ENCODE data around the gene FBXL17.
A peak's percentile ranks its signal among the peaks of the same experiment; 100 is the strongest.

The FBXL17 gene

DNA sequence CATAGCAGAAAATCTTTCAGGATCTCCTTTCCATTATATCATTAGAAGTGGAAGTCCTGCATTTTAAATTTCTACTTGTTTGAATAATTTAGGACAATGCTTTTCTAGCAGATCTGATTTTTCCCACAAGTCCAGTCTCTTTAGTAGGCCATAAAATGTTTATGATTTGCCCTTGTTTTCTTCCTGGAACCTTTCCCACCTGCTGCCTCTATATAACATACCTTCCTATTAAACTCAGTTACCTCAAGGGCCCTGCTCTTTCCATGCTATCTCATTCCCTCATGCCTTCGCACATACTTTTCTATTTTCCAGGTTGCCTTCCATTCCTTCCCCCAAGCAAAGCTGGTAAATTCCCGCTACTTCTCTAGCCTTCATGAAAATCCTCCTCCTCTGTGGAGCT lies 524.1 kb downstream of the FBXL17 start:
- no peak overlapping the region for H3K9ac ChIP-seq (ENCODE audit: low read depth, low read length)
- H3K4me1 ChIP-seq (ENCODE audit: control insufficient read depth, insufficient read depth, low read length) = no peaks in the 10 kb centered on the region
- H3K9me3 ChIP-seq (ENCODE audit: control insufficient read depth, insufficient read depth, low read length) = no peaks in the 10 kb centered on the region
- H3K36me3 ChIP-seq (ENCODE audit: control insufficient read depth, insufficient read depth, low read length) = no peaks in the 10 kb centered on the region
- no peak overlapping the region for H3K4me3 ChIP-seq (ENCODE audit: low read depth, low read length)
- H3K27me3 ChIP-seq (ENCODE audit: control insufficient read depth, insufficient read depth, low read length) = no peaks in the 10 kb centered on the region

GRCh38 chr5:107855171-107855570 lies 526.7 kb downstream of the FBXL17 start:
- no peak overlapping the region for H3K9ac ChIP-seq (ENCODE audit: low read depth, low read length)
- H3K4me1 ChIP-seq (ENCODE audit: control insufficient read depth, insufficient read depth, low read length) = no peaks in the 10 kb centered on the region
- no peaks in the 10 kb centered on the region for H3K27me3 ChIP-seq (ENCODE audit: control insufficient read depth, insufficient read depth, low read length)
- H3K36me3 ChIP-seq (ENCODE audit: control insufficient read depth, insufficient read depth, low read length) = no peaks in the 10 kb centered on the region
- no peak overlapping the region for H3K4me3 ChIP-seq (ENCODE audit: low read depth, low read length)
- H3K9me3 ChIP-seq (ENCODE audit: control insufficient read depth, insufficient read depth, low read length) = no peaks in the 10 kb centered on the region

GRCh38 chr5:107853696-107854095 lies 528.2 kb downstream of the FBXL17 start:
- H3K9ac ChIP-seq (ENCODE audit: low read depth, low read length) = no peak overlapping the region
- no peaks in the 10 kb centered on the region for H3K9me3 ChIP-seq (ENCODE audit: control insufficient read depth, insufficient read depth, low read length)
- H3K4me3 ChIP-seq (ENCODE audit: low read depth, low read length) = no peak overlapping the region
- H3K27me3 ChIP-seq (ENCODE audit: control insufficient read depth, insufficient read depth, low read length) = no peaks in the 10 kb centered on the region
- no peaks in the 10 kb centered on the region for H3K4me1 ChIP-seq (ENCODE audit: control insufficient read depth, insufficient read depth, low read length)
- no peaks in the 10 kb centered on the region for H3K36me3 ChIP-seq (ENCODE audit: control insufficient read depth, insufficient read depth, low read length)

GRCh38 chr5:107853031-107853430 lies 528.9 kb downstream of the FBXL17 start:
- Histone ChIP-seq H3K4me1 (ENCODE audit: control insufficient read depth, insufficient read depth, low read length) (no peaks in the 10 kb centered on the region), H3K4me3 (ENCODE audit: low read depth, low read length) (no peak overlapping the region), H3K27me3 (ENCODE audit: control insufficient read depth, insufficient read depth, low read length) (no peaks in the 10 kb centered on the region), H3K36me3 (ENCODE audit: control insufficient read depth, insufficient read depth, low read length) (no peaks in the 10 kb centered on the region), H3K9me3 (ENCODE audit: control insufficient read depth, insufficient read depth, low read length) (no peaks in the 10 kb centered on the region), H3K9ac (ENCODE audit: low read depth, low read length) (no peak overlapping the region)

- Histone ChIP-seq H3K9ac (ENCODE audit: low read depth, low read length) (no peak overlapping the region), H3K9me3 (ENCODE audit: control insufficient read depth, insufficient read depth, low read length) (no peaks in the 10 kb centered on the region), H3K4me3 (ENCODE audit: low read depth, low read length) (no peak overlapping the region), H3K4me1 (ENCODE audit: control insufficient read depth, insufficient read depth, low read length) (no peaks in the 10 kb centered on the region), H3K36me3 (ENCODE audit: control insufficient read depth, insufficient read depth, low read length) (no peaks in the 10 kb centered on the region), H3K27me3 (ENCODE audit: control insufficient read depth, insufficient read depth, low read length) (no peaks in the 10 kb centered on the region)
Observed at GRCh38 chr5:107849118-107849517, 532.8 kb downstream of the FBXL17 start.

- no peaks in the 10 kb centered on the region for H3K27me3 ChIP-seq (ENCODE audit: control insufficient read depth, insufficient read depth, low read length)
- H3K4me1 ChIP-seq (ENCODE audit: control insufficient read depth, insufficient read depth, low read length) = no peaks in the 10 kb centered on the region
- H3K4me3 ChIP-seq (ENCODE audit: low read depth, low read length) = no peak overlapping the region
- no peak overlapping the region for H3K9ac ChIP-seq (ENCODE audit: low read depth, low read length)
- H3K36me3 ChIP-seq (ENCODE audit: control insufficient read depth, insufficient read depth, low read length) = no peaks in the 10 kb centered on the region
- H3K9me3 ChIP-seq (ENCODE audit: control insufficient read depth, insufficient read depth, low read length) = no peaks in the 10 kb centered on the region
Observed at GRCh38 chr5:107840592-107840991, 541.3 kb downstream of the FBXL17 start.

- Histone ChIP-seq H3K9ac (ENCODE audit: low read depth, low read length) (no peak overlapping the region), H3K4me1 (ENCODE audit: control insufficient read depth, insufficient read depth, low read length) (no peaks in the 10 kb centered on the region), H3K4me3 (ENCODE audit: low read depth, low read length) (no peak overlapping the region), H3K9me3 (ENCODE audit: control insufficient read depth, insufficient read depth, low read length) (no peaks in the 10 kb centered on the region), H3K27me3 (ENCODE audit: control insufficient read depth, insufficient read depth, low read length) (no peaks in the 10 kb centered on the region), H3K36me3 (ENCODE audit: control insufficient read depth, insufficient read depth, low read length) (no peaks in the 10 kb centered on the region)
Observed at GRCh38 chr5:107840161-107840560, 541.7 kb downstream of the FBXL17 start.

- Histone ChIP-seq H3K36me3 (ENCODE audit: control insufficient read depth, insufficient read depth, low read length) (no peaks in the 10 kb centered on the region), H3K4me1 (ENCODE audit: control insufficient read depth, insufficient read depth, low read length) (peaks cover 6% of the 10 kb centered on the region), H3K9ac (ENCODE audit: low read depth, low read length) (no peak overlapping the region), H3K27me3 (ENCODE audit: control insufficient read depth, insufficient read depth, low read length) (no peaks in the 10 kb centered on the region), H3K9me3 (ENCODE audit: control insufficient read depth, insufficient read depth, low read length) (no peaks in the 10 kb centered on the region), H3K4me3 (ENCODE audit: low read depth, low read length) (no peak overlapping the region)
Observed at GRCh38 chr5:107835096-107835495, 546.8 kb downstream of the FBXL17 start.

- no peaks in the 10 kb centered on the region for H3K9me3 ChIP-seq (ENCODE audit: control insufficient read depth, insufficient read depth, low read length)
- H3K27me3 ChIP-seq (ENCODE audit: control insufficient read depth, insufficient read depth, low read length) = no peaks in the 10 kb centered on the region
- H3K4me1 ChIP-seq (ENCODE audit: control insufficient read depth, insufficient read depth, low read length) = peaks cover 6% of the 10 kb centered on the region
- H3K4me3 ChIP-seq (ENCODE audit: low read depth, low read length) = no peak overlapping the region
- H3K36me3 ChIP-seq (ENCODE audit: control insufficient read depth, insufficient read depth, low read length) = no peaks in the 10 kb centered on the region
- H3K9ac ChIP-seq (ENCODE audit: low read depth, low read length) = no peak overlapping the region
Observed at GRCh38 chr5:107832746-107833145, 549.2 kb downstream of the FBXL17 start.

DNA sequence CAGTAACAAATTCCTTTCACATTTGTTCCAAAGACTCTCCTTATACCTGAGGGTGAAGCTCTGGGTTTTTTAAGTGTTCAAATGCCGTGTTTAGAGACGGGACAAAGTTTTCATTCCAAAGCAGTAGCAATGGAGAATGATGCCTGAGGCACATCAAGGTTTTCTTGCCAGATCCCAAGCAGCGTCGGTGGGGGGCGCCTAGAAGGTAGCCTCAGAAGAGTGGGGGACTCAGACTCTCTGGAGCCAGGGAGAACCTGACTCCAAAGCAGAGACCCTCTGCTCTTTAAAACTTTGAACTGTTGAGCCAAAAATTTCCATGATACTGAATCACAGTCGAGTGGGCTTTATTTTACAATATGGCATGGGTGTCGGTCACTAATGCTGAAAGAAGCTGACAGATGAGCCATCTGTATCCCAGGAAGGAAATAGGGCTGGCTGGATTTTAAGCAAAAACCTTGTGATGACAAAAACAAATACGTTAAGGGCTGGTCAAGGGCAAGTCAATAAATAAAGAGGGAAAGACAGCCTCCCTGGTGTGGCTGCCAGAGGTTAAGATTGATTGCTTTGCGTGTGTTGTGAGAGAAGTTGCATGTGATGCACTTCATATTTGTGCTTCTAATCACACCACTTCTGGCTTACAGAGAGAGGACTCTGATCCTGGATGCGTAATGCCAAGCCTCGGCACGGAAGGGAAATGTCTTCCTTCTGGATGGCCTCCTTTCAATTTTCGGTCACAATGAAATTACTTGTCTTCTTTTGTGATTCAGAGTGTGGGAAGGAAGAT lies 550.1 kb downstream of the FBXL17 start:
- Histone ChIP-seq H3K4me3 (ENCODE audit: low read depth, low read length) (no peak overlapping the region), H3K27me3 (ENCODE audit: control insufficient read depth, insufficient read depth, low read length) (no peaks in the 10 kb centered on the region), H3K36me3 (ENCODE audit: control insufficient read depth, insufficient read depth, low read length) (no peaks in the 10 kb centered on the region), H3K9ac (ENCODE audit: low read depth, low read length) (no peak overlapping the region), H3K9me3 (ENCODE audit: control insufficient read depth, insufficient read depth, low read length) (no peaks in the 10 kb centered on the region), H3K4me1 (ENCODE audit: control insufficient read depth, insufficient read depth, low read length) (peaks cover 6% of the 10 kb centered on the region)

- H3K36me3 ChIP-seq (ENCODE audit: control insufficient read depth, insufficient read depth, low read length) = no peaks in the 10 kb centered on the region
- peaks cover 9% of the 10 kb centered on the region for H3K4me1 ChIP-seq (ENCODE audit: control insufficient read depth, insufficient read depth, low read length)
- H3K9me3 ChIP-seq (ENCODE audit: control insufficient read depth, insufficient read depth, low read length) = no peaks in the 10 kb centered on the region
- peak overlapping the region; percentile 12 for H3K9ac ChIP-seq (ENCODE audit: low read depth, low read length)
- H3K27me3 ChIP-seq (ENCODE audit: control insufficient read depth, insufficient read depth, low read length) = no peaks in the 10 kb centered on the region
- no peak overlapping the region for H3K4me3 ChIP-seq (ENCODE audit: low read depth, low read length)
Observed at GRCh38 chr5:107830750-107831149, 551.1 kb downstream of the FBXL17 start.

- Histone ChIP-seq H3K36me3 (ENCODE audit: control insufficient read depth, insufficient read depth, low read length) (no peaks in the 10 kb centered on the region), H3K9me3 (ENCODE audit: control insufficient read depth, insufficient read depth, low read length) (no peaks in the 10 kb centered on the region), H3K4me1 (ENCODE audit: control insufficient read depth, insufficient read depth, low read length) (peaks cover 6% of the 10 kb centered on the region), H3K4me3 (ENCODE audit: low read depth, low read length) (no peak overlapping the region), H3K9ac (ENCODE audit: low read depth, low read length) (no peak overlapping the region), H3K27me3 (ENCODE audit: control insufficient read depth, insufficient read depth, low read length) (no peaks in the 10 kb centered on the region)
Observed at GRCh38 chr5:107826311-107827000, 555.4 kb downstream of the FBXL17 start.

Data from iPS-15b (cell line).